ENCODE results near the gene CERS4.
A peak's percentile ranks its signal among the peaks of the same experiment; 100 is the strongest.
"Not testable (repeated sequence)": the region's sequence is repeated elsewhere in the genome, so short reads cannot be mapped to it uniquely, and the experiment has no call there.

Gene CERS4

DNA sequence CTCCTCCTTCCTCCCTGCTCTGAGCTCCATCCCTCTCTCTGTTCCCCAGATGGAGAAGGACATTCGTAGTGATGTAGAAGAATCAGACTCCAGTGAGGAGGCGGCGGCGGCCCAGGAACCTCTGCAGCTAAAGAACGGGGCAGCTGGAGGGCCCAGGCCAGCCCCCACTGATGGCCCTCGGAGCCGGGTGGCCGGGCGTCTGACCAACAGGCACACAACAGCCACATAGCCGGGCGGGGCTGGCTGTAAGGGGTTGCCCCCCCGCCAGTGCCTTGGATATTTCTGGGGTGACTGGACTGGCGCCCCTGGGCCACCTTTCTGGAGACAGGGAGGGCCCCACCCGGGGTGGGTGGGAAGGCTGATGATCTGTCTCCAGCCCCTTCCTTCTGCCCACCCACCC, 52.7 kb downstream of the CERS4 start:
- DNase-seq (ENCODE audit: low read depth, low spot score): no peak

DNA sequence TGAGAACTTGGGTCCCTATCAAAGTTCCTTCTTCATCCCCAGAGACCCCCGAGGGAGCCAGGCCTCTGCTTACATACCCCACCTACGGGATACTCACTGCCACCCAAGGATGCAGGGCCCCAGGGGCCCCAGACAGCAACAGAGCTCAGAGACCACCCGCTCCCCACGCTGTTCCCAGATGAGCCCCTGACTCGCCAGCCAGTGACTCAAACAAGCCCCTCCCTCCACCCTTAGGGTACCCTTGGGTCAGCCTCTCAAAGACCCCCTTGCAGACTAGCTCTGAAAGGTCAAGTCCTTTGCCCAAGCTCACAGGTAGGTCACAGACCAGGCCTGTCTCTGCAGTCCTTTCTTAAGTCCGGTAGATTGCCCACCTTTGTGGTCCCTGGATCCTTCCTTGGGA, 53.3 kb downstream of the CERS4 start:
- DNase-seq (ENCODE audit: low read depth, low spot score): no peak

DNA sequence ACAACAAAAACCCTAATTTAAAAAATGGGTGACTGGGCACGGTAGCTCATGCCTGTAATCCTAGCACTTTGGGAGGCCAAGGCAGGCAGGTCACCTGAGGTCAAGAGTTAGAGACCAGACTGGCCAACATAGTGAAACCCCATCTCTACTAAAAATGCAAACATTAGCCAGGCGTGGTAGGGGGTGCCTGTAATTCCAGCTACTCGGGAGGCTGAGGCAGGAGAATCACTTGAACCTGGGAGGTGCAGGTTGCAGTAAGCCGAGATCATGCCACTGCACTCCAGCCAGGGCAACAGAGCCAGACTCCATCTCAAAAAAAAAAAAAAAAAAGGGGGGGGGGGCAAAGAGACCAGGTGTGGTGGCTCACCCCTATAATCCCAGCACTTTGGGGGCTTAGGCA, 55.1 kb downstream of the CERS4 start:
- DNase-seq (ENCODE audit: low read depth, low spot score): not testable (repeated sequence)

DNA sequence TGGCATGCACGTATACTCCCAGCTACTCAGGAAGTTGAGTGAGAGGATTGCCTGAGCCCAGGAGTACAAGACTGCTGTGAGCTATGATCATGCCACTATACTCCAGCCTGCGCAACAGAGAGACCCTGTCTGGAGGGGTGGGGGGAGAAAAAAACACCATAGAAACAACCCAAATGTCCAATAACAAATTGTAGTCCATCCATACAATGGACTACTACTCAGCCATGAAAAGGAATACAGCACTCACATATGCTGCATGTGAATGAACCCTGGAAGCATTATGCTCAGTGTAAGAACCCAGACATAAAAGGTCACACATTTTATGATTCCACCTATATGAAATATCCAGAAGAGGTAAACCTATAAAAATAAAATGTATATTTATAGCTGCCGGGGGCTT, 56.7 kb downstream of the CERS4 start:
- DNase-seq (ENCODE audit: low read depth, low spot score): no peak

DNA sequence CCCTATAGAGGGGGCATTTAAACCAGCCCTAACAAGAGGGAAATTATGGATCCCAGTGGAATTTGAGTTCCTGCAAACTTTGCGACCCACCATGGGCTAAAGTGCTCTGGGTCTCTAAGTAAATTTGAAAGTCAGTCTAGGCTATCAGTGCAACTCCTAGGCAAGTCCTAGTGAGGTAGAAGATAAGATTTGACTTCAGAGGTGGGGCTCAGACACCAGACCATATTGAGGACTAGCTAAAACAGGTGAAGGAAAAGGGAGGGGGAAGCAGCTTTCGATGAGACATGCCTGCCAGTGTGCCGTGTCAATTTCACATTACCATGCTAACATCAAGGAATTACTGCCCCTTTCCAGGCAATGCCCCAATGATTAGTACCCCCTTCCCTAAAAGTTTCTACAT, 60.6 kb downstream of the CERS4 start:
- DNase-seq (ENCODE audit: low read depth, low spot score): no peak

DNA sequence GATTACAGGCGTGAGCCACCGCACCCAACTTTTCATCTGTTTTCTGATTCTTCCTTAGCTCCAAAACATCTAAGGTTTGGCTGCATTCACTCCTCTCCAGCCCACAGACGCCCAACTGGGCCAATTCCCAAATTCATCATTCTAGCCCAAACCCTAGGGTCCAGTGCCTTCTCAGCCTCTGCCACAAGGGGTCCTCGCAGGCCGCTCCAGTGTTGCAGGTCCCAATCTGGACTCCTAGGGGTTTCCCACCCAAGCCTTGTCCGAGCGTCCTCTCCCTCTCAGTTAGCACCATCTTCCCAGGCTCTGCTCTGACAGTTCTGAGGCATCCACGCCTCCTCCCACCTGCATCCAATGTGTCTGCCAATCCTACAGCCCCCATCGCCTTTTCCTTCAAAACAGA, 67.3 kb downstream of the CERS4 start:
- not testable (repeated sequence) for DNase-seq (ENCODE audit: low read depth, low spot score)

DNA sequence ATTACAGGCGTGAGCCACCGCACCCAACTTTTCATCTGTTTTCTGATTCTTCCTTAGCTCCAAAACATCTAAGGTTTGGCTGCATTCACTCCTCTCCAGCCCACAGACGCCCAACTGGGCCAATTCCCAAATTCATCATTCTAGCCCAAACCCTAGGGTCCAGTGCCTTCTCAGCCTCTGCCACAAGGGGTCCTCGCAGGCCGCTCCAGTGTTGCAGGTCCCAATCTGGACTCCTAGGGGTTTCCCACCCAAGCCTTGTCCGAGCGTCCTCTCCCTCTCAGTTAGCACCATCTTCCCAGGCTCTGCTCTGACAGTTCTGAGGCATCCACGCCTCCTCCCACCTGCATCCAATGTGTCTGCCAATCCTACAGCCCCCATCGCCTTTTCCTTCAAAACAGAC, 82.2 kb downstream of the CERS4 start:
- DNase-seq (ENCODE audit: low read depth, low spot score): not testable (repeated sequence)

DNA sequence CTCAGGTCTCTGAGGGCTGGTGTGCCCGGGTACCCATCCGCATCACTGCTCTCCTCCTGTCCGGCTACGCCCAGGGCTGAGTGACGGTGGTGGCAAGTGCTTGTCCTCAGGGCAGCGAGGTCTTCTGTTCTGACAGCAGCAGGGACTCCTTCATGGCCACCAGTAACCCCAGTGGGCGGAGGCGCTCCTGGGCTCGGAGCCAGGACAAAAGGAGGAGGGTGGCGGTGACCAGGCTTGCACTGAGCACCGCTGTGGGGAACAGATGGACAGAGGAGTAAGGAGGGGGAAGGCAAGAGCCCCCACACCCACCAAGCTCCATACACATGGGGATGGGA, 93.2 kb downstream of the CERS4 start:
- DNase-seq (ENCODE audit: low read depth, low spot score): no peak

DNA sequence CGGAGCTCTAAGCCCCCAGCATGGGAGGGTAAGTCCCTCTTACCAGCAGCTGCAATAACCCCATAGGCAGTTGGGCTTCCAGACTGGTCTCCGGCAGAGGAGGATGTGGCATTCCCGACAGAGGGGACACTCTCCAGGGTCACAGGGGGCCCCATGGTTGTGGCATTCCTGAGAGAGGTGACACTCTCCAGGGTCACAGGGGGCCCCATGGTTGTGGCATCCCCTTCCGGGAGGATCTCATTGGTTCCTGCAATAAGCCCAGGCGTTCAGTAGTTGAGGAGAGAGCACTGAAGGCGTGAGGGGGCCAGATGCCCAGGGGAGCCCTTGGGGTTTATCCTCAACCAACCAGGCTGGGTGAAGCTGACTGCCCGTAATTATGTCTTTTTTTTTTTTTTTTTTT, 93.6 kb downstream of the CERS4 start:
- no peak for DNase-seq (ENCODE audit: low read depth, low spot score)

DNA sequence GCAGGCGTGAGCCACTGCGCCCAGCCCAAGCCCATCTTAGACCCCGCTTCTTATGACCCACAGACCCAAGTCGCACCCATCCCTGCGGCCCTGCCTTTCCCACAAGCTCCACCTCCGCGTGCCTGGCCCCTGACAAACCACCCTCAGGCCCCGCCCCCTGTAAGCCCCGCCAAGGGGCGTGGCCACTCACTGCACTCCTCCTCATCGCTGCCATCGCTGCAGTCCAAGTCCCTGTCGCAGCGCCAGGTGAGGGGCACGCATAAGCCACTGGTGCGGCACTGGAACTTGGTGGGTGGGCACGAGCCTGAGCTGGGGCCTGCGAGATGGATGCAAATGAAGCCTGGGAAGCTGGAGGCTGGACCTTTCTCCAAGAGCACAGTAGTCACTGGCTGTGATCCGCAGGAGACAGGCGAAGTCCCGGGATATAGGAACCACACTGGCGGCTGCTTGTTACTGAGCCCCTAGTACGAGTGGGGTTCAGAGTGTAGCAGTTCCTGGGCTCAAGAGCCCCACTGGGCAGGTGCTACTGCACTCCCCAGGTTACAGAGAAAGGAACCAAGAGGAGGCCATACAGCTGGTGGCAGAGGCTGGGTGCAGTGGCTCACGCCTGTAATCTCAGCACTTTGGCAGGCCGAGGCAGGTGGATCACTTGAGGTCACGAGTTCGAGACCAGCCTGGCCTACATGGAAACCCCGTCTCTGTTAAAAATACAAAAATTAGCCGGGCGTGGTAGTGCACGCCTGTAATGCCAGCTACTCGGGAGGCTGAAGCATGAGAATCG, 95.9 kb downstream of the CERS4 start:
- no peak for DNase-seq (ENCODE audit: low read depth, low spot score)

DNA sequence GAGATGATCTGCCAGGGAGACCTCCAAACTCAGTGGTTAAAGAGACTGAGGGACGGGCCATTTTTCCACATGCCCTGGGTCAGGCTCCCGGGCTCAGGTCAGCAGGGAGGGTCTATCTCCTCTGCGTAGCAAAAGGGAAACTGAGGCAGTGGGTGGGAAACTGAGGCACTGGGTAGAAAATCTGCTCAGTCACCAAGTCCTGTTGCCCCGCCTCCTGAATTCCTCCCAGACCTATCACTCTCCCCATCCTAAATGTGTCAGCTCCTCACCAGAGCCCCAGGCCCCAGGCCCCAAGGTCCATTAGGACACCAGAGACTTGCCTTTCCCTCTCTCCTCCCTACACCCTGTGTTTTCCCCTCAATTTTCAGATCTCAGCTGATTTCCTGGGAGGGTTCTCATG, 96.6 kb downstream of the CERS4 start:
- DNase-seq (ENCODE audit: low read depth, low spot score): no peak

DNA sequence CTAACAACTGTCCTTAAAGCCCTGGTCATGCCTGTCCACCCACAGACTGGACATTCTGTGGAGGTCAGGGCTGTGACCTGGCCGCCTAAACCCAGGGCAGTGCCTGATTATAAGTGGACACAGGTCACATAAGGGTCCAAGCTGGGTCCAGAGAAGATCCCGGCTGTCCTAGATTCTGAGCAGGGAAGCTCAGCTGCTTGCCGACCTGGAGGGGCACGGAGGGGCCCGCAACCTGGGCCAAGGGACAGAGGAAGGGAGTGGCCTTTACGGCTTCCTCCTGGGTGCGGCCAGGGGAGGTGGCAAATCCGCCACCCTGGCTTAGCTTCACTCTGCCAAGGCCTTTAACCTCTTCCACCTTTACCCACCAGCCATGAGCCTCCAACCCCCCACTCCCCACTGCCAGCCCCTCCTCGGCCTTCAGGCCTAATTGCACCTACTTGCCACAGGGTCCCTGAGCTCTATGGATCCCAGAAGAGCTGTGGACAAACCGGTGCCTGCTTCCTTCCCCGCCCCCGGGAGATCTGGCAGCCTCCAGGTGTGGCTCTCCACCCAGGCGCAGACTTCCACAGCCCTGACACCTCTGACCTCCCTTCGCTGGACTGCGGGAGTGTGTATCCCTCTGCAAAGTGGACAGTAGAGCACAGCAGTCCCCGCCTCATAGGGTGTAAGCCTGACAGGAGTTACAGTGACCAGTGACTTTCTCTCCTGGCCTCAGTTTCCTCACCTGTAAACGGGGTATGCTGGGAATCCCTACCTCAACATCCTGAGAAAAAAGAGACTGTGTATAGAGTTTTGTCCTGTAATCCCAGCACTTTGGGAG, 97.3 kb downstream of the CERS4 start:
- no peak for DNase-seq (ENCODE audit: low read depth, low spot score)

DNA sequence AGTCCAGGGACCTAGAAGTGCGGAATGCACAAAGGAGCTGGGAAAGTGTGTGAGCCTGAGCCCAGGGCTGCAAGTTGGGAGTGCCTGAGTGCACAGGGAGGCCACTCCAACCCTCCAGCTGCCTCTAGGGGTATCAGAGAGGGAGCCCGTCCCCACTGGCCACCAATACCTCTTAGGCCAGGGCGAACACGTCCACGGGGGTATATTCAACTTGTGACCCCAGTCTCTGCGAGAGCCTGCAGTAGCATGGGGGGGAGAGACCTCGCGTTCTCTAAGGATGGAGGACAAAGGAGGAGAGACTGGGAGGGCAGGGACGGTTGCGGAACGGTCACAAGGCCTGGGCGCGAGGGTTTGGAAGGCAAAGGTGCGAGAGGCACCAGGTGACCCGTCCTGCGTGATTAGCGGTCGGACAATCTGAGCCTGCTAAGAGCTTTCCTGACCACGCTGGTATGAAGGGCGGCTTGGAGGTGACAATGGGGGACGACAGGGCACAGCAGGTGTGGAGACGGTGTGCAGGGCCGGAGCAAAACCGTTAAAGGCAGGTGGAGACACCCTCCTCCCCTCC, 98.3 kb downstream of the CERS4 start:
- DNase-seq (ENCODE audit: low read depth, low spot score): no peak

DNA sequence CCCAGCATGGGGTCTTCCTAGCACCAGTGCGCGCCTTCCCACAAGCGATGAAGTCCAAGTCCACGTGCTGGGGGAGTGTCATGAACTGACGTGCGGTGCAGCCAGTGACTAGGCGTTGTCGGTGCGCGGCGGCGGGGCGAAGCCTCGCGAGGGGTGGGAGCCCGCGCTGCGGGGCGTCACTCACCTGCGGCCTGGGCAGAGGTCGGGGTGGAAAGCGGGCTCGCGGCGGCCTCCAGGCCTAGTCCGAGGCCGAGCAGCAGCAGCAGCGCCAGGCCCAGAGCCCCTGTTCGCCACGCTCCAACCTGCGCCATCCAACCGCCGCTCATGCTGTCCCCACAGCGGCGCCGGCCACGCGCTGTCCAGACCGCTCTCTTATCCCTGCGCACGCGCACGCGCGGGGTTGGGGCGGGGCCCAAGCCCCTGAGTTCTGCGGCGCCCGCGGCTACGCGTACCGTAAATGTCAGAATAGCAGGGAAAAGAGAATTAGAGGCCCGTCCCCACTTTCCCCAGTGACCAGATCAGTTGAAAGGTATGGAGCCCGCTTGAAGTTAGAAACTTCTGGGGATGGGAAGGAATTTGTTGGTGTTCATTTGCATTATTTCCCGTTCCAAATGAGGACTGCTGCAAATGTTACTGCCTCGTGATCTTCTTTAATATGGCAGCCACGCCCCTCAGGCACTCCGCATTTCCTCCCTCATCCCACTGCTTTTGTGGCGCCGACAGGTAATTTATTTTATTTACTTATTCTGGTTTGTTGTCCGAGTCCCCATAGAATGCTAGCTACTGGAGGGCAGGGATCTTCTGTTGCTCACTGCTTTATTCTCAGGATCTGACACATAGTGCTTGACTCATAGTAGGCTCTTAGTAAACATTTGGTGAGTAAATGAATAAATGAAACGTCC, 99.0 kb downstream of the CERS4 start, which contains the start of gene CD320:
TSS of gene CD320 (minus strand) at position 394 of the 902 bp plus-strand sequence. CDS start at position 326, 68 bp downstream.
- DNase-seq (ENCODE audit: low read depth, low spot score): peak; percentile 81

DNA sequence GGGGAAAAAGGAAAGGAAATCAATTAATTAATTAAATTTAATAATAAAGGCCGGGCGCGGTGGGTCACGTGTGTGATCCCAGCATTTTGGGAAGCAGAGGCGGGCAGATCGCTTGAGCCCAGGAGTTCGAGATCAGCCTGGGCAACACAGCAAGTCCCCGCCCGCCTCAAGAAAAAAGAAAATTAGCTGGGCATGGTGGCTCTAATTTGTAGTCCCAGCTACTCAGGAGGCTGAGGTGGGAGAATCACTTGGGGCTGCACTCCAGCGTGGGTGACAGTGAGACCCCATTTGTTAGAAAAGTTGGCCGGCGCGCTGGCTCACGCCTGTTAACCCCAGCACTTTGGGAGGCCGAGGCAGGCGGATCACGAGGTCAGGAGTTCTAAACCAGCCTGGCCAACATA, 99.7 kb downstream of the CERS4 start:
- no peak for DNase-seq (ENCODE audit: low read depth, low spot score)

DNA sequence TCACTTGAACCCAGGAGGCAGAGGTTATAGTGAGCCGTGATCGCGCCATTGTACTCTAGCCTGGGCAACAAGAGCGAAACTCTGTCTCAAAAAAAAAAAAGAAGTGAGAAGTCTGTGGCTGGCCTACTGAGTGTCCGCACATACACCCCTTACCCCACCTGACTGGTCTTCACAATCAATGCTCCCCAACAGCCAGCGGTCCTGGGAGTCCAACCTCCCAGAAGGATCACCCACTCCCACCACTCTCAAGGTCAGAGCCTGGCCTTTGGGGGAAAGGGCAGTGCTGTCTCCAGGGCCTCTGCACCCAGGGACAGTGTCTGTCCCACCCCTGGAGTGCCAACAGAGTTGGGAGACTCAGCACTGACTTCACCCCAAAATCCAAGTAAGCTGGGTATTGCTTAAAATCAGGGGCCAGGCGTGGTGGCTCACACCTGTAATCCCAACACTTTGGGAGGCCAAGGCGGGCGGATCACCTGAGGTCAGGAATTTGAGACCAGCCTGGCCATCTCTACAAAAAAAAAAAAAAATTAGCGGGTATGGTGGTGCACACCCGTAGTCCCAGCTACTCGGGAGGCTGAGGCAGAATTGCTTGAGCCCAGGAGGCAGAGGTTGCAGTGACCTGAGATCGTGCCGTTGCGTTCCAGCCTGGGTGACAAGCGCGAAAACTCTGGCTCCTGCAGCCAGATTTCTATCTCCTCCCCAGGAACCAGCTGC, 101.3 kb downstream of the CERS4 start:
- DNase-seq (ENCODE audit: low read depth, low spot score): no peak

DNA sequence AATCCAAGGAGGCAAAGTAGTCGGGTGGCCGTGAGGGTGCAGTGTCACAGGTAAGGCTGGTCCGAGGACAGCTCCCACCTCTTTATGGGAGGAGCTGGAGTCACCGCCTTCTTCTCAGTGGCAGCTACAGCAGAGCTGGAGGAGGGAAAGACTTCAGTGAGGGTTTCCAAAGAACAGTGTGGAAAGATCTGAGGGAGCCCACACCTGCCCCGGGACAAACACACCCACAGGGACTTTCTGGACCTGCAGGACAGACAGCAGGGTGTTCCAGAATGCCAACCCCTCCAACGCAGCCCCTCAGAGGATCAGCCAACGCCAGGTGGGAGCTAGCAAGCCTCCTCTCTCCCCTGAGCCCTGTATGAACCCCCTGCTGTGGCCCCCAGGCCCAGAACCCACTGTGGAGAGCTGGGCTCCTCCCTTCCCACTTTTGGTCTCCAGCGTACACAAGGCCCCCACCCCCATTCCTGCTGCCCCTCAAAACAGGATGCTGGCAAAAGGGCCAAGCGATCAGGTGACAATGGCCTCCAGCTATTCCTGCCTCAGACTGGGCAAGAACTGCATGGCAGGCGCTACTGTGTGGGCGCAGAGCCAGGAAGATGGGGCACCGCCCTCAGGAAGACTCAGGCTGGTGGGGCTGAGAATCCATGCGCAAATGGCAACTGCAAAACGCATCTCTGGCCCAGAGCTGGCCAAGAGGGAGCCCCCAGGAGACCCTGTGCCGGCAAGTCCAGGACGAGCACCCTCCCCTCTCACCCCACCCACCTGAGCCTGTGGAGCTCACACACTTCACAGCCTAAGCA, 102.5 kb downstream of the CERS4 start:
- no peak for DNase-seq (ENCODE audit: low read depth, low spot score)

Measured in activated naive CD8-positive, alpha-beta T cell treated with anti-CD3 and anti-CD28 coated beads, Interleukin-2, amount 50 U/mL, for 16 hours (primary cell).